ENCODE results near the gene DACT2. TPM values are rescaled to one million over a fixed set of nuclear protein-coding genes. Genes with fewer than 3 reads are reported as not detected.
A peak's percentile ranks its signal among the peaks of the same experiment; 100 is the strongest.

The DACT2 gene
- total RNA-seq, 1 donor from 2014 or later = 1.4 TPM

GRCh38 chr6:168328086-168328485, 8.5 kb upstream of the DACT2 start:
- no peak for DNase-seq (ENCODE audit: extremely low spot score, unreplicated experiment)
- Mint-ChIP-seq H3K27ac (ENCODE audit: unreplicated experiment) (no peak overlapping the region), H3K4me3 (ENCODE audit: unreplicated experiment) (no peak overlapping the region), H3K27me3 (ENCODE audit: unreplicated experiment) (peaks cover 56% of the 10 kb centered on the region), H3K36me3 (ENCODE audit: unreplicated experiment) (peaks cover 1% of the 10 kb centered on the region), H3K4me1 (ENCODE audit: unreplicated experiment) (no peaks in the 10 kb centered on the region), H3K9me3 (ENCODE audit: unreplicated experiment) (no peaks in the 10 kb centered on the region)
- TF ChIP-seq, protein P1, sequence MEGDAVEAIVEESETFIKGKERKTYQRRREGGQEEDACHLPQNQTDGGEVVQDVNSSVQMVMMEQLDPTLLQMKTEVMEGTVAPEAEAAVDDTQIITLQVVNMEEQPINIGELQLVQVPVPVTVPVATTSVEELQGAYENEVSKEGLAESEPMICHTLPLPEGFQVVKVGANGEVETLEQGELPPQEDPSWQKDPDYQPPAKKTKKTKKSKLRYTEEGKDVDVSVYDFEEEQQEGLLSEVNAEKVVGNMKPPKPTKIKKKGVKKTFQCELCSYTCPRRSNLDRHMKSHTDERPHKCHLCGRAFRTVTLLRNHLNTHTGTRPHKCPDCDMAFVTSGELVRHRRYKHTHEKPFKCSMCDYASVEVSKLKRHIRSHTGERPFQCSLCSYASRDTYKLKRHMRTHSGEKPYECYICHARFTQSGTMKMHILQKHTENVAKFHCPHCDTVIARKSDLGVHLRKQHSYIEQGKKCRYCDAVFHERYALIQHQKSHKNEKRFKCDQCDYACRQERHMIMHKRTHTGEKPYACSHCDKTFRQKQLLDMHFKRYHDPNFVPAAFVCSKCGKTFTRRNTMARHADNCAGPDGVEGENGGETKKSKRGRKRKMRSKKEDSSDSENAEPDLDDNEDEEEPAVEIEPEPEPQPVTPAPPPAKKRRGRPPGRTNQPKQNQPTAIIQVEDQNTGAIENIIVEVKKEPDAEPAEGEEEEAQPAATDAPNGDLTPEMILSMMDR (IDR thresholded peaks at IDR 0.05) = no peak

DNA sequence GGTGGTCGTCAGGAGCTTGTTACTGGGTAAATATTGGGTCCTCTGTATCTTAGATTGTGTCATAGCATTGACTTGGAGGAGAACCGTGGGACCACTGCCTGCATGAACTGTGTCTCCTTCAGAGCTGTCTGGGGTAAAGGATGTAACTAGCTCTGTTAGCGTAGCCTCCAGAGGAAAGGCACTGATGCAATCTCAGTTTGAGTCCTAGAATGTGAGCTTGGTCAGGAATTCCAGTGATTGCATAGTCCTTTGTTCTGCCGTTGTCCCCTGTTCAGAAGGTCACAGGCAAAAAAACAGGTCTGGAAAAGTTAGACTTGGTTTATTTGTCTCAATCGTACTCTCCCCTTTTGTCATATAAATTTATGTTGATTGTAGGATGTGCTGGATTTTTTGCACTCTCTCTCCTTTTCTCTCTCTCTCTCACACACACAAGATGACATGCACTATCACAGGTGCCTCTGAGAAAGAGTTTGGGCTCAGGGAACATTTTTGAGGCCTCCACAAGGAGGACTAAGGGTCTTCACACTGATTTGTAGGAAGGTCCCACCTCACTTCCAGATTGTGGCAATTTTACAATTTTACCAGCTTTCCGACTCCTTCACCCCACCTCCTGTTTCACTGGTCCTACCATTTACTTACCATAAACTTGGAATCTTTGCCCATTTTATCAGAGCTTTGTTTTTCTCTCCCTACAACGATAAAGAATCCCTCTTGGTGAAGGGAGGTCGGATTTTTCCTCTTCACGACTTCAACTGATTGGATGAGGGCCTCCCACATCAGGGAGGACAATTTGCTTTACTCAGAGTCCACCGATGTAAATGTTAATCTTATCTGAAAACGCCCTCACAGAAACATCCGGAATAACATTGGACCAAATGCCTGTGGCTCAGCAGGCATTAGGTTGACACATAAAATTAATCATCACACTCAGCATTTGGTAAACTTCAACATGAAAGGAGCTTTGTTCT, 7.0 kb upstream of the DACT2 start:
- H3K27me3 Mint-ChIP-seq (ENCODE audit: unreplicated experiment) = peaks cover 57% of the 10 kb centered on the region
- DNase-seq (ENCODE audit: extremely low spot score, unreplicated experiment) = no peak
- H3K36me3 Mint-ChIP-seq (ENCODE audit: unreplicated experiment) = peaks cover 1% of the 10 kb centered on the region
- H3K27ac Mint-ChIP-seq (ENCODE audit: unreplicated experiment) = no peak overlapping the region
- TF ChIP-seq, protein P1 (IDR thresholded peaks at IDR 0.05) = no peak
- H3K4me1 Mint-ChIP-seq (ENCODE audit: unreplicated experiment) = no peaks in the 10 kb centered on the region
- no peak overlapping the region for H3K4me3 Mint-ChIP-seq (ENCODE audit: unreplicated experiment)
- peaks cover 2% of the 10 kb centered on the region for H3K9me3 Mint-ChIP-seq (ENCODE audit: unreplicated experiment)

DNA sequence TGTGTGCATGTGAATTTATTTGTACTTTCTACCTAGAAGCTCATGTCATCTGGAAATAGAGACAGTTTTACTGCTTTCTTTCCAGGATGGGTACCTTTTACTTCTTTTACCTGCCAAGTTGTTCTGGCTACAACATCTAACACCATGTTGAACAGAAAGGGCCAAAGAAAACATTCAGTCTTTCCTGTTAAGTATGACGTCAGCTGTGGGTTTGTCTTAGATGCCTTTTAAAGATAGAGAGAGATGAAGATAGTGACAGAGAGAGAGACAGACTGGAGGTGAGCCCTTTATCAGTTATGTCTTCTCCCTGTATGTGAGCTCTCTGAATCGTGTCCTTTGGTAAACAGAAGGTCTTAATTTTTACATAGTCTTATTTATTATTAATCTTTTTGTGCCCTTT, 3.4 kb upstream of the DACT2 start:
- H3K4me3 Mint-ChIP-seq (ENCODE audit: unreplicated experiment) = no peak overlapping the region
- TF ChIP-seq, protein P1 (IDR thresholded peaks at IDR 0.05) = no peak
- H3K9me3 Mint-ChIP-seq (ENCODE audit: unreplicated experiment) = peaks cover 10% of the 10 kb centered on the region
- H3K27ac Mint-ChIP-seq (ENCODE audit: unreplicated experiment) = no peak overlapping the region
- H3K36me3 Mint-ChIP-seq (ENCODE audit: unreplicated experiment) = peaks cover 1% of the 10 kb centered on the region
- DNase-seq (ENCODE audit: extremely low spot score, unreplicated experiment) = no peak
- H3K4me1 Mint-ChIP-seq (ENCODE audit: unreplicated experiment) = peaks cover 11% of the 10 kb centered on the region
- peaks cover 70% of the 10 kb centered on the region for H3K27me3 Mint-ChIP-seq (ENCODE audit: unreplicated experiment)

DNA sequence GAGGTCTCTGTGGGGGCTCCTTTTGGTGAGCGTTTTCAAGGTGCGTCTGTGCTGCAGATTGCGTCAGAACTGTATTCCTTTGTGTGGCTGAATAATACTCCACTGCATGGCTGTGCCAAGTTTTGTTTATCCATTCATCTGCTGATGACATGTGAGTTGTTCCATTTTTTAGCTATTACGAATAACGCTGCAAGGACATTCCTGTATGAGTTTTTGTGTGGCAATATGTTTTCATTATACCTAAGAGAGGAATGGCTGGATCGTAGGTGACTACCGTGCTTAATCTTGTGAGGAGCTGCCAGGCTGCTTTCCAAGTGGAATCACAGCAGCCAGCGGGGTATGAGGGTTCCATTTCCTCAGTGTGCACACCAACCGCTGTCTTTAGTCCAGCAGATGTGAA, 1.1 kb upstream of the DACT2 start:
- peak; percentile 38 for DNase-seq (ENCODE audit: extremely low spot score, unreplicated experiment)
- Mint-ChIP-seq H3K27me3 (ENCODE audit: unreplicated experiment) (peaks cover 53% of the 10 kb centered on the region), H3K4me3 (ENCODE audit: unreplicated experiment) (peak overlapping the region; percentile 35), H3K36me3 (ENCODE audit: unreplicated experiment) (peaks cover 1% of the 10 kb centered on the region), H3K4me1 (ENCODE audit: unreplicated experiment) (peaks cover 11% of the 10 kb centered on the region), H3K9me3 (ENCODE audit: unreplicated experiment) (peaks cover 10% of the 10 kb centered on the region), H3K27ac (ENCODE audit: unreplicated experiment) (no peak overlapping the region)
- TF ChIP-seq, protein P1 (IDR thresholded peaks at IDR 0.05) = no peak

- DNase-seq (ENCODE audit: extremely low spot score, unreplicated experiment) = peak; percentile 36
- Mint-ChIP-seq H3K4me3 (ENCODE audit: unreplicated experiment) (peak overlapping the region; percentile 56), H3K9me3 (ENCODE audit: unreplicated experiment) (peaks cover 10% of the 10 kb centered on the region), H3K27me3 (ENCODE audit: unreplicated experiment) (peaks cover 43% of the 10 kb centered on the region), H3K36me3 (ENCODE audit: unreplicated experiment) (no peaks in the 10 kb centered on the region), H3K27ac (ENCODE audit: unreplicated experiment) (no peak overlapping the region), H3K4me1 (ENCODE audit: unreplicated experiment) (peaks cover 25% of the 10 kb centered on the region)
- TF ChIP-seq, protein P1 (IDR thresholded peaks at IDR 0.05) = no peak
Observed at GRCh38 chr6:168318579-168319278, 848 bp downstream of the DACT2 start.

Measured in osteocyte (in vitro differentiated cells).